T-helper 1 cell treated with Interleukin-12 subunit alpha and Interleukin-12 subunit beta and Interleukin-4 antibody, amounts not matched to agents 30 ng/mL and 1 ng/mL, for 36 hours (primary cell): ENCODE results near the gene HINFP. TPM values are rescaled to one million over a fixed set of nuclear protein-coding genes. Genes with fewer than 3 reads are reported as not detected.

Source experiments
- intact Hi-C: fragments of 100-400 bp; cut with micrococcal nuclease; formaldehyde crosslinking; loops from one replicate; pipeline ENCODE4 v1.15.1; 2024
- total RNA-seq: library from RNA; stranded (reverse); gene quantifications from 2 replicates; pipeline ENCODE4 v1.2.3, GENCODE V29; 2022

Gene HINFP
- total RNA-seq = 48.5 and 48.8 TPM in 2 replicates

- intact Hi-C loops = loop anchor here (1.0 to 10.0 kb wide), 15 partner anchors 14 to 1094 kb away; partner anchors contain the start of genes C2CD2L, CENATAC, HYOU1 and NLRX1
Measured at GRCh38 chr11:119121008-119121810, at the start of gene HINFP. HINFP (plus strand) TSS chr11:119121580; CDS start chr11:119126945, 5,365 bp downstream.

DNA sequence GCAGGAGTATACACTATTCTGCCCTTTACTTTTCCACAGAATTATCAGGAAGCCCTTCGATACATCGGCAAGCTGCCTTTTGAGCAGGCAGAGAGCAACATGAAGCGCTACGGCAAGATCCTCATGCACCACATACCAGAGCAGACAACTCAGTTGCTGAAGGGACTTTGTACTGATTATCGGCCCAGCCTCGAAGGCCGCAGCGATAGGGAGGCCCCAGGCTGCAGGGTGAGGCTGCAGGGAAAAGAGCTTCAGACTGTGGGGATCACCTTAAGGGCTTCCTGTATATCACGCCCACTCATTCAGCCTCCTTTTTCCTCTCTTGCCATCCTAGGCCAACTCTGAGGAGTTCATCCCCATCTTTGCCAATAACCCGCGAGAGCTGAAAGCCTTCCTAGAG, 43.5 kb upstream of the HINFP start:
- intact Hi-C loops = no loop called here

GRCh38 chr11:119078675-119079420, 42.5 kb upstream of the HINFP start:
- intact Hi-C loops = no loop called here

GRCh38 chr11:119081682-119082260, 39.6 kb upstream of the HINFP start:
- intact Hi-C loops = loop anchor here (5.0 kb wide), 1 partner anchor 1754 kb away; the partner anchor contains the start of gene CEP164

DNA sequence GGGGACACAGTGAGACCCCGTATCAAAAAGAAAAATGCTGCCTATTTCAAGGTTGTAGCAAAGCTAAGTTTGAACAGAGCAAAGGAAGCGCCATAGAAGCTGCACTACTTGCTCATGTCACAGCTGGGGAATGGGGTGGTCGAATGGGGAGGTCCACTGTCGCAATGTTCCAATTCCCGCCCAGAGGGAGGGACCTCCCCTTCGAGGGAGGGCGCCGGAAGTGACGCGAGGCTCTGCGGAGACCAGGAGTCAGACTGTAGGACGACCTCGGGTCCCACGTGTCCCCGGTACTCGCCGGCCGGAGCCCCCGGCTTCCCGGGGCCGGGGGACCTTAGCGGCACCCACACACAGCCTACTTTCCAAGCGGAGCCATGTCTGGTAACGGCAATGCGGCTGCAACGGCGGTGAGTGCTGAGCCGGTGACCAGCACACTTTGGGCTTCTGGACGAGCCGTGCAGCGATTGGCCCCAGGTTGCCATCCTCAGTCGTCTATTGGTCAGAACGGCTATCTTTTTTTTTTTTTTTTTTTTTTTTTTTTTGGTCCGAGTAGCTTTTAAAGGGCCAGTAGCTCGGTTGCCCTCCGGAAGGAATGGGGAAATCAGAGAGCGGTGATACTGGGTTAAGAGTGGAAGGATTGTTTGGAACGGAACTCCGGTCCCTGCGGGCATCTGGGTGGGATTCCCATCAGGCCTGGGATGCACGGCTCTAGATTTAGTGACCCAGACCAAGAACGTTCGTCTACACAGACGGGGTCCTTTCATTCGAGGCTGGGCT, 36.5 kb upstream of the HINFP start, which contains the start of gene HMBS:
HMBS (plus strand) TSS at position 219 of the 774 bp plus-strand sequence; CDS start at position 372, 153 bp downstream.
- intact Hi-C loops = loop anchor here (1.0 to 5.0 kb wide), 9 partner anchors 10 to 1758 kb away; partner anchors contain the start of genes C2CD2L, CEP164, HINFP and HYOU1

DNA sequence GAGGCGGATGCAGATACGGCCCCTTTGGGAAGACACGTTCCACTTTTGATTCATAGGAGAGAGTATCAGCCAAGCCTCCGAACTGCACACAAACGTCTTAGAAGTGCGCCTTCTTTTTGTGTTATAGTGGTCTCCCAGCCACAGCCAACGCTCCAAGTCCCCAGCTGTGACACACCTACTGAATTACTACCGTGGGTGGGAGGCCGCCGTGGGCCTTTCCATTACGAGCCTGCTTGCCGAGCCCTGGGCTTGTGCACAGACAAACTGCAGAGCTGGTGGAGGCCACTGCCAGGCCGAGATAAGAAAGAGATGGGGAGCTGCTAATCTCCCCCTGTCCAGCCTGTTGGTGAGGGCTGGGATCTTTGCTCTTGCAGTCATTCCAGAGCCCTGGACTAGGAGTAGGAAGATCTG, 35.9 kb upstream of the HINFP start:
- intact Hi-C loops = loop anchor here (1.0 kb wide), 7 partner anchors 10 to 112 kb away; partner anchors contain the start of genes C2CD2L, HINFP and VPS11

DNA sequence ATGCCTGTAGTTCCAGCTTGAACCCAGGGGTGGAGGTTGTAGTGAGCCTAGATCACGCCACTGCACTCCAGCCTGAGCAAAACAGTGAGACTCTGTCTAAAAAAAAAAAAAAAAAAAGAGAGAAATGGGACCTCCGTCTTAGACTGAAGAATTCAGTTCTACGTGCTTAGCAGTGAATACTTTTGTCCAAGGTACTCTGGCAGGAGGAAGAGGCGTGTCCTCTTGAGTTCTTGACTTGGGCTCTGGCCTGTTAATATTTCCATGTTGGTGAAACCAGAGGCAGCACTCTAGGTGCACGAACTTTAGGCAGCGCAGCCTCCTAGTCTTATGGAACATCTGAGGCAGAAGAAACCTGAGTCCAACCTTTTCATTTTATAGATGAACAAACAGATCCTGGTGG, 34.3 kb upstream of the HINFP start:
- intact Hi-C loops = no loop called here

DNA sequence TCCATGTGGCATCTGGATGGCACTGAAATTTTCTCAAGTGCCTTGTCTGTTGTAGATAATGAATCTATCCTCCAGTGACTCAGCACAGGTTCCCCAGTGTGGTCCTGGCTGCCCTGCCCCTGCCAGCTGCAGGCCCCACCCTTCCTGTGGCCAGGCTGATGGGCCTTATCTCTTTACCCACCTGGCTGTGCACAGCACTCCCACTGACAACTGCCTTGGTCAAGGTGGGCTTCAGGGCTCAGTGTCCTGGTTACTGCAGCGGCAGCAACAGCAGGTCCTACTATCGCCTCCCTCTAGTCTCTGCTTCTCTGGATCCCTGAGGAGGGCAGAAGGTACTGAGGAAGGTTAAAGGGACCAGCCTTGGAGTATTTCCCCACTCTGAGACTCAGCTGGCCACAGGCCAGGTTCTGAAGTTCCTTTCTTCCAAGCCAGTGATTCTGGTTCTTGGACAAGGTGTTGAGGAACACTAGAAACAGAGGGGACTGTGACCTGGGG, 33.6 kb upstream of the HINFP start:
- intact Hi-C loops = no loop called here

- intact Hi-C loops = no loop called here
Measured at GRCh38 chr11:119088406-119088805, 33.0 kb upstream of the HINFP start.

DNA sequence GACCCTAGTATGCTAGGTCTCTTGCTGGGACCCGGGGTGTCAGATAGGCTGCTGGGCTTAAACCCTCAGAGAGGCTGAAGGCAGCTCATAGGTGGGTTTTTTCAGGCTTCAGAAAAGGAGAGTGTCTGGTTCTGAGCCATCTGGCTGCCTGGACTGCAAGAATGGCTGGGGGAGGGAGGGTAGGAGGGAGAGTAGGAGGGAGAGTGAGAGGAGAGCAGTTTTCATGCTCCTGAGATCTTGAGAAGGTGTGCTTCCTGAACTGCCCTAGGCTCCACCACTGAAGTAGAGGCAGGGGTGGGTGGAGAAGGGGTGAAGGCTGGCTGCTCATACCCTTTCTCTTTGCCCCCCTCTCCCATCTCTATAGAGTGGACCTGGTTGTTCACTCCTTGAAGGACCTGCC, 32.1 kb upstream of the HINFP start:
- intact Hi-C loops = no loop called here

DNA sequence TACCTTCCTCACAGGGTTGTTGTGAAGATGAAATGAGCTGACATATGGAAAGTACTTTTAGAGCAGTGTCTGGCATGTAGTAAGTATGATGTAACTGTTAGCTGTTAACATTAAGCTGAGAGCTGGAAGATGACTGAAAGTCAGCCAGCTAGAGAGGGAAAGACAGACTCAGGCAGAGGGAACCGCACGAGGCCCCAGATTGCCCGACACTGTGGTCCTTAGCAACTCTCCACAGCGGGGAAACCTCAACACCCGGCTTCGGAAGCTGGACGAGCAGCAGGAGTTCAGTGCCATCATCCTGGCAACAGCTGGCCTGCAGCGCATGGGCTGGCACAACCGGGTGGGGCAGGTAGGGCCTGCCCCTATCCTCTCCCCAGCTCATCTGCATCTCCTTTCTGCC, 30.2 kb upstream of the HINFP start:
- intact Hi-C loops = no loop called here

- intact Hi-C loops = no loop called here
Measured at GRCh38 chr11:119091966-119092879, 29.2 kb upstream of the HINFP start.

DNA sequence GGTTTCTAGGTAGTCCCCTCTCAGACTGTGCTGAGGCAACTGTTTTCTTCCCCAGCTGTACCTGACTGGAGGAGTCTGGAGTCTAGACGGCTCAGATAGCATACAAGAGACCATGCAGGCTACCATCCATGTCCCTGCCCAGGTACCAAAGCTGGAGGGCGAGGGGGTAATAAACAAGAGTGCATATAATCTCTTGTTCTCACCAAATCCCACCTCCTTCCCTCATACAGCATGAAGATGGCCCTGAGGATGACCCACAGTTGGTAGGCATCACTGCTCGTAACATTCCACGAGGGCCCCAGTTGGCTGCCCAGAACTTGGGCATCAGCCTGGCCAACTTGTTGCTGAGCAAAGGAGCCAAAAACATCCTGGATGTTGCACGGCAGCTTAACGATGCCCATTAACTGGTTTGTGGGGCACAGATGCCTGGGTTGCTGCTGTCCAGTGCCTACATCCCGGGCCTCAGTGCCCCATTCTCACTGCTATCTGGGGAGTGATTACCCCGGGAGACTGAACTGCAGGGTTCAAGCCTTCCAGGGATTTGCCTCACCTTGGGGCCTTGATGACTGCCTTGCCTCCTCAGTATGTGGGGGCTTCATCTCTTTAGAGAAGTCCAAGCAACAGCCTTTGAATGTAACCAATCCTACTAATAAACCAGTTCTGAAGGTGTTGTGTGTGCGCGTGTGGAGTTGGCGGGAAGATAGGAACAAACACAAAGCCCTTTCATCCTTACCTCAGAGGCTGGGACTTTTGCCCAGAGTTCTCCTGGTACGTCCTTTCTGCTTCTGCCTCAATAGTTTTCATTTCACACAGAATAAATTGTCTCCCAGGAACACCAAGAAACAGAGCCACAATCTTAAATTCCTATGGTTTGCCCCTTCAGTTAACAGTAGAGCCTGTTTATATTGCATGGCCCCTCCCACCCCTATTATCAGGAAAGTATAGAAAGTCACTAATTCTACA, 28.2 kb upstream of the HINFP start:
- intact Hi-C loops = no loop called here

- intact Hi-C loops = loop anchor here (1.0 to 2.0 kb wide), 2 partner anchors 8 to 223 kb away; partner anchors contain the start of gene MCAM
Measured at GRCh38 chr11:119093942-119094815, 27.2 kb upstream of the HINFP start.

GRCh38 chr11:119094816-119095065, 26.6 kb upstream of the HINFP start:
- intact Hi-C loops = loop anchor here (1.0 to 2.0 kb wide), 11 partner anchors 8 to 222 kb away; partner anchors contain the start of genes C2CD2L, HINFP, HYOU1 and MCAM

GRCh38 chr11:119095066-119095880, 26.1 kb upstream of the HINFP start:
- intact Hi-C loops = loop anchor here (1.0 to 2.0 kb wide), 10 partner anchors 10 to 222 kb away; partner anchors contain the start of genes C2CD2L, HINFP, HYOU1 and MCAM
